ENCODE measurements around the gene STRBP. TPM values are rescaled to one million over a fixed set of nuclear protein-coding genes. Genes with fewer than 3 reads are reported as not detected.
"Not testable (repeated sequence)": the region's sequence is repeated elsewhere in the genome, so short reads cannot be mapped to it uniquely, and the experiment has no call there.

Gene STRBP
- total RNA-seq, 2 donors from 2014 or later = 3.7 to 7.9 TPM

- no peak for DNase-seq (ENCODE audit: low spot score)
- intact Hi-C loops (cut with DNase I) = no loop called here
Measured at GRCh38 chr9:123257276-123257675, 11.1 kb downstream of the STRBP start.

- intact Hi-C loops (cut with DNase I) = no loop called here
- DNase-seq (ENCODE audit: low spot score) = no peak
Measured at GRCh38 chr9:123255718-123256117, 12.7 kb downstream of the STRBP start.

GRCh38 chr9:123253204-123253603, 15.2 kb downstream of the STRBP start:
- intact Hi-C loops (cut with DNase I) = no loop called here
- no peak for DNase-seq (ENCODE audit: low spot score)

GRCh38 chr9:123251741-123252140, 16.6 kb downstream of the STRBP start:
- DNase-seq (ENCODE audit: low spot score) = no peak
- intact Hi-C loops (cut with DNase I) = no loop called here

- intact Hi-C loops (cut with DNase I) = no loop called here
- DNase-seq (ENCODE audit: low spot score) = no peak
Measured at GRCh38 chr9:123251324-123251723, 17.1 kb downstream of the STRBP start.

- intact Hi-C loops (cut with DNase I) = no loop called here
- no peak for DNase-seq (ENCODE audit: low spot score)
Measured at GRCh38 chr9:123250504-123250903, 17.9 kb downstream of the STRBP start.

- DNase-seq (ENCODE audit: low spot score) = not testable (repeated sequence)
Measured at GRCh38 chr9:123249162-123249561, 19.2 kb downstream of the STRBP start.

GRCh38 chr9:123248630-123249029, 19.8 kb downstream of the STRBP start:
- intact Hi-C loops (cut with DNase I) = no loop called here
- no peak for DNase-seq (ENCODE audit: low spot score)

More at GRCh38 chr9:123249162-123249561, 19.2 kb downstream of the STRBP start:
- intact Hi-C loops (cut with DNase I) = not testable (repeated sequence)

GRCh38 chr9:123246534-123246933, 21.9 kb downstream of the STRBP start:
- intact Hi-C loops (cut with DNase I) = no loop called here
- DNase-seq (ENCODE audit: low spot score) = no peak

- intact Hi-C loops (cut with DNase I) = no loop called here
- no peak for DNase-seq (ENCODE audit: low spot score)
Measured at GRCh38 chr9:123239726-123240125, 28.7 kb downstream of the STRBP start.

GRCh38 chr9:123238365-123238764, 30.0 kb downstream of the STRBP start:
- intact Hi-C loops (cut with DNase I) = no loop called here

GRCh38 chr9:123237220-123237619, 31.2 kb downstream of the STRBP start:
- intact Hi-C loops (cut with DNase I) = no loop called here
- DNase-seq (ENCODE audit: low spot score) = no peak

More at GRCh38 chr9:123238365-123238764, 30.0 kb downstream of the STRBP start:
- DNase-seq (ENCODE audit: low spot score) = no peak

- DNase-seq (ENCODE audit: low spot score) = no peak
- intact Hi-C loops (cut with DNase I) = no loop called here
Measured at GRCh38 chr9:123235448-123235847, 32.9 kb downstream of the STRBP start.

GRCh38 chr9:123234853-123235252, 33.5 kb downstream of the STRBP start:
- no peak for DNase-seq (ENCODE audit: low spot score)
- intact Hi-C loops (cut with DNase I) = no loop called here

- intact Hi-C loops (cut with DNase I) = no loop called here
- no peak for DNase-seq (ENCODE audit: low spot score)
Measured at GRCh38 chr9:123232332-123232731, 36.1 kb downstream of the STRBP start.

GRCh38 chr9:123231421-123231820, 37.0 kb downstream of the STRBP start:
- intact Hi-C loops (cut with DNase I) = no loop called here
- DNase-seq (ENCODE audit: low spot score) = no peak

GRCh38 chr9:123228967-123229366, 39.4 kb downstream of the STRBP start:
- intact Hi-C loops (cut with DNase I) = no loop called here
- no peak for DNase-seq (ENCODE audit: low spot score)

GRCh38 chr9:123225995-123226394, 42.4 kb downstream of the STRBP start:
- DNase-seq (ENCODE audit: low spot score) = no peak
- intact Hi-C loops (cut with DNase I) = no loop called here

GRCh38 chr9:123225374-123225813, 43.0 kb downstream of the STRBP start:
- intact Hi-C loops (cut with DNase I) = no loop called here
- DNase-seq (ENCODE audit: low spot score) = no peak

GRCh38 chr9:123220127-123220526, 48.3 kb downstream of the STRBP start:
- intact Hi-C loops (cut with DNase I) = no loop called here
- DNase-seq (ENCODE audit: low spot score) = no peak

- no peak for DNase-seq (ENCODE audit: low spot score)
- intact Hi-C loops (cut with DNase I) = loop anchor here in 1 of 2 donors (5.0 kb wide), 1 partner anchor 1017 kb away; no protein-coding TSS in a partner anchor
Measured at GRCh38 chr9:123218831-123219230, 49.6 kb downstream of the STRBP start.

- no peak for DNase-seq (ENCODE audit: low spot score)
- intact Hi-C loops (cut with DNase I) = loop anchor here in 1 of 2 donors (5.0 kb wide), 1 partner anchor 1015 kb away; no protein-coding TSS in a partner anchor
Measured at GRCh38 chr9:123217128-123217654, 51.2 kb downstream of the STRBP start.

Data from posterior vena cava (tissue), 2 donors.